Measurements from ENCODE around the gene FADS3. TPM values are rescaled to one million over a fixed set of nuclear protein-coding genes. Genes with fewer than 3 reads are reported as not detected.
A peak's percentile ranks its signal among the peaks of the same experiment; 100 is the strongest.

Gene FADS3
- total RNA-seq, 2 donors from 2014 or later: 18.5 to 74.9 TPM

DNA sequence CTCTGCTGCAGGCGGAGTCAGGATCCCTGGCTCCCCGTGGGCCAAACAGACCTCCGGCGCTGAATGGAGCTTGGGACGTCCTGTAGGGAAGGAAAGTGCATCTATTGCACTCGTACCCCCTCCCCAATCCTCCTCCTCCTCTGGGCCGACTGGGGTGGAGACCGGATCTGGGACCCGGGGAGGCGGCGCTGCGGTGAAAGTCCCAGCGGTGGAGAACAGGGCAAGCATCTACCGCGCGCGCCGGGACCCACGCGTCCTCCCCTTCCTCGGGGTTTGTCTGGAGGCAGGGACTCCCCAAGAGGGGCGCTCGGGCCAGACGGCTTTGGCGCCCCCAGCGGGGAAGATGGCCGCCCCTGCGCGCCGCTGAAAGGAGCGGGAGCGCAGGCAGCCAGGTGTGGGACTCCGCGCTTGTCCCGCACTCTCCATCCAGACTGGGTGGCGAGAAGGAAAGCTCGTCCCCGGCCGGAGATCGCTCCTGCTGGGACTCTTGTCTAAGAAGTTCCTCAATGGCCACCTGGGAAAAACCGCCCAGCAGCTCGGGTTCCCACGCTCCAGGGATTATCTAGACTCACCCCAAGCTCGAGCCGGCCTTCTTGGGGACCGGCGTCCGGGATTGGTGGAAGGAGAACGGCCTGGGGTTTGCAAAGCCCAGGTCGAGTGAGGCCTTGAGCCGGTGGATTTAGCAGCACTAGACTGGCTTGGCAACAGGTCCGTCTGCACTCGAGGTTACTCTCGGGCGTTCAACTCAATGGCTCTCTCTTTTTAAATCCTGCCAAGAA is 62.5 kb downstream of the FADS3 start:
- Histone ChIP-seq H3K9me3 (no peaks in the 10 kb centered on the region), H3K27me3 (replicated peaks; ENCODE audit: insufficient read depth) (no peaks in the 10 kb centered on the region), H3K36me3 (no peaks in the 10 kb centered on the region), H3K4me1 (replicated peaks) (peaks cover 12% of the 10 kb centered on the region), H3K4me3 (peak overlapping the region; percentile 44 to 71), H3K27ac (peak overlapping the region; percentile 77 to 86)
- intact Hi-C loops (cut with DNase I): no loop called here
- TF ChIP-seq POLR2A (IDR thresholded peaks at IDR 0.05) (no peak), POLR2AphosphoS5 (IDR thresholded peaks at IDR 0.05) (no peak)
- TF ChIP-seq, protein P1, sequence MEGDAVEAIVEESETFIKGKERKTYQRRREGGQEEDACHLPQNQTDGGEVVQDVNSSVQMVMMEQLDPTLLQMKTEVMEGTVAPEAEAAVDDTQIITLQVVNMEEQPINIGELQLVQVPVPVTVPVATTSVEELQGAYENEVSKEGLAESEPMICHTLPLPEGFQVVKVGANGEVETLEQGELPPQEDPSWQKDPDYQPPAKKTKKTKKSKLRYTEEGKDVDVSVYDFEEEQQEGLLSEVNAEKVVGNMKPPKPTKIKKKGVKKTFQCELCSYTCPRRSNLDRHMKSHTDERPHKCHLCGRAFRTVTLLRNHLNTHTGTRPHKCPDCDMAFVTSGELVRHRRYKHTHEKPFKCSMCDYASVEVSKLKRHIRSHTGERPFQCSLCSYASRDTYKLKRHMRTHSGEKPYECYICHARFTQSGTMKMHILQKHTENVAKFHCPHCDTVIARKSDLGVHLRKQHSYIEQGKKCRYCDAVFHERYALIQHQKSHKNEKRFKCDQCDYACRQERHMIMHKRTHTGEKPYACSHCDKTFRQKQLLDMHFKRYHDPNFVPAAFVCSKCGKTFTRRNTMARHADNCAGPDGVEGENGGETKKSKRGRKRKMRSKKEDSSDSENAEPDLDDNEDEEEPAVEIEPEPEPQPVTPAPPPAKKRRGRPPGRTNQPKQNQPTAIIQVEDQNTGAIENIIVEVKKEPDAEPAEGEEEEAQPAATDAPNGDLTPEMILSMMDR (IDR thresholded peaks at IDR 0.05): peak in 3 of 4 experiments; percentile 18 to 36 (median 20)
- DNase-seq (ENCODE audit: low spot score): peak; percentile 37
- WGBS: 2% methylated on average over 44 of the region's 55 CpGs

- Histone ChIP-seq H3K4me1 (replicated peaks) (peaks cover 12% of the 10 kb centered on the region), H3K4me3 (peak overlapping the region; percentile 44 to 71), H3K27ac (peak overlapping the region; percentile 77 to 86), H3K9me3 (no peaks in the 10 kb centered on the region), H3K27me3 (replicated peaks; ENCODE audit: insufficient read depth) (no peaks in the 10 kb centered on the region), H3K36me3 (no peaks in the 10 kb centered on the region)
- no peak for DNase-seq (ENCODE audit: low spot score)
- intact Hi-C loops (cut with DNase I): no loop called here
- TF ChIP-seq, protein P1 (IDR thresholded peaks at IDR 0.05): no peak
- TF ChIP-seq POLR2AphosphoS5 (IDR thresholded peaks at IDR 0.05) (no peak), POLR2A (IDR thresholded peaks at IDR 0.05) (no peak)
- 0% methylated on average over 16 of the region's 16 CpGs for WGBS
Observed at GRCh38 chr11:61828379-61828628, 63.0 kb downstream of the FADS3 start.

GRCh38 chr11:61827571-61828378 is 63.6 kb downstream of the FADS3 start, which contains the start of gene FADS2:
Gene FADS2, plus strand, starts transcription at chr11:61828300. Its CDS starts 91 bp downstream, at chr11:61828391.
- H3K27ac ChIP-seq: peak within 1 kb of the TSS; percentile 77 to 86
- DNase-seq (ENCODE audit: low spot score): peak; percentile 84
- H3K4me1 ChIP-seq (replicated peaks): peaks cover 12% of the 10 kb centered on the region
- intact Hi-C loops (cut with DNase I): no loop called here
- 1% methylated on average over 45 of the region's 83 CpGs for WGBS
- H3K27me3 ChIP-seq (replicated peaks; ENCODE audit: insufficient read depth): no peaks in the 10 kb centered on the region
- TF ChIP-seq, protein P1 (IDR thresholded peaks at IDR 0.05): no peak
- TF ChIP-seq POLR2A (IDR thresholded peaks at IDR 0.05) (peak; percentile 22), POLR2AphosphoS5 (IDR thresholded peaks at IDR 0.05) (peak; percentile 72)
- no peaks in the 10 kb centered on the region for H3K36me3 ChIP-seq
- peak within 1 kb of the TSS; percentile 44 to 71 for H3K4me3 ChIP-seq
- no peaks in the 10 kb centered on the region for H3K9me3 ChIP-seq

DNA sequence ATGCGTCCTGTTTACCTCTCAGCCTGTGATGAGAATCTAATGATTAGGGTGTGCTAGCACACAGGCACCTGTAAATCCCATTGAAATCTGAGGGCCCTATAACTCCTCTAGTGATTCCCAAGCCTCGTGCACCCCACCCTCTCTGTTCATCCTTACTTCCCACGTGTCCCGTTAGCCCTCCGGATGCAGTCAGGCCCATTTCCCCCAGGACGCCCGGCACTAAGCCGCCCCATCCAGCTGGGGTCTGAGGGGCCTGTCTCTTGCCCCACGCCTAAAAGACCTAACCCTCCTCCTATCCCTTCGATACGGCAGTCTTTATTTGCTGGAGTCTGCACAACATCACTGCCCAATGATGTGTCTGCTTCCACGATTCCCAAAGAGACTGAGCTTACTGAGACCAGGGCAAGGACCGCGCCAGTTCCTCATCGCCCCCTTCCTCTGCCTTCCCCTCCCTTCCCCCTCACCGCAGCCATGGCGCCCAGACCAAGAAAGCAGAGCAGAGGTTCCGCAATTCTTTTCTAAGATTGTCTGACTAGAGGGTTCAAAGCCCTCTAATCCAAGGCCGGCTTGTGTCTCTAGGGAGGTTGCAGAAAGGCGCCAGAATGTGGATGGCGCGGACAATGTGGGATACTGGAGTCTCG is 64.3 kb downstream of the FADS3 start:
- no peaks in the 10 kb centered on the region for H3K36me3 ChIP-seq
- WGBS: 25% methylated on average over 23 of the region's 23 CpGs
- TF ChIP-seq, protein P1 (IDR thresholded peaks at IDR 0.05): no peak
- TF ChIP-seq POLR2AphosphoS5 (IDR thresholded peaks at IDR 0.05): no peak
- TF ChIP-seq POLR2A (IDR thresholded peaks at IDR 0.05): no peak
- no peaks in the 10 kb centered on the region for H3K9me3 ChIP-seq
- peak overlapping the region; percentile 77 to 86 for H3K27ac ChIP-seq
- DNase-seq (ENCODE audit: low spot score): no peak
- no peaks in the 10 kb centered on the region for H3K27me3 ChIP-seq (replicated peaks; ENCODE audit: insufficient read depth)
- peak overlapping the region; percentile 44 to 71 for H3K4me3 ChIP-seq
- intact Hi-C loops (cut with DNase I): no loop called here
- H3K4me1 ChIP-seq (replicated peaks): peaks cover 7% of the 10 kb centered on the region

Small RNAs within 50 kb of the gene (microRNA-seq; reads per million reads assigned to microRNA genes)
- 0.34 reads per million for gene MIR6746

Small RNAs within 50 kb of the gene (small RNA-seq; reads per million reads assigned to genes)
- gene MIR6746 (0 reads per million in 2 donors), gene RNU6-1243P (0 reads per million in 2 donors)

Other genes with a start within 250 kb of the FADS3 start
- gene DAGLA, start 211.2 kb downstream of the FADS3 start, total RNA-seq: 10 to 100 TPM; 10.8 to 12.2 TPM
- 1 to 10 TPM in 1 of 2 donors, under 1 TPM in 1; 0.77 to 3.4 TPM for gene MYRF, start 138.9 kb downstream of the FADS3 start, total RNA-seq
- gene TMEM258, start 98.9 kb downstream of the FADS3 start, total RNA-seq: 10 to 100 TPM; 34.8 to 82.9 TPM
- 10 to 100 TPM; 12.8 to 18.4 TPM for gene FEN1, start 98.6 kb downstream of the FADS3 start, total RNA-seq
- 10 to 100 TPM; 15.0 to 38.7 TPM for gene FADS1, start 74.5 kb downstream of the FADS3 start, total RNA-seq
- 100 to 1,000 TPM in 1 of 2 donors, 10 to 100 TPM in 1; 67.5 to 213 TPM for gene FADS2, start 63.2 kb downstream of the FADS3 start, total RNA-seq
- gene RAB3IL1, start 26.0 kb upstream of the FADS3 start, total RNA-seq: 10 to 100 TPM in 1 of 2 donors, 1 to 10 TPM in 1; 3.5 to 53.0 TPM
- gene BEST1, start 58.8 kb upstream of the FADS3 start, total RNA-seq: 10 to 100 TPM in 1 of 2 donors, 1 to 10 TPM in 1; 1.5 to 18.0 TPM
- gene FTH1, start 76.1 kb upstream of the FADS3 start, total RNA-seq: 1,000 to 10,000 TPM; 1,344 to 1,560 TPM
- 10 to 100 TPM; 10.3 to 33.7 TPM for gene INCENP, start 232.5 kb upstream of the FADS3 start, total RNA-seq

Data from prostate gland (tissue), 2 donors.